ENCODE measurements around the gene AKAP13.

GRCh38 chr15:85562824-85563223, 182.4 kb downstream of the AKAP13 start:
- TF ChIP-seq EZH2 (IDR thresholded peaks at IDR 0.05; ENCODE audit: low read depth, low read length, severe bottlenecking), result no peak
- TF ChIP-seq POLR2AphosphoS5 (IDR thresholded peaks at IDR 0.05; ENCODE audit: low read depth, low read length), result no peak
- TF ChIP-seq HDAC2 (IDR thresholded peaks at IDR 0.05; ENCODE audit: borderline replicate concordance in 1 of 2, low read depth in 2 of 2, low read length in 2 of 2), result no peak
- TF ChIP-seq, protein P1, sequence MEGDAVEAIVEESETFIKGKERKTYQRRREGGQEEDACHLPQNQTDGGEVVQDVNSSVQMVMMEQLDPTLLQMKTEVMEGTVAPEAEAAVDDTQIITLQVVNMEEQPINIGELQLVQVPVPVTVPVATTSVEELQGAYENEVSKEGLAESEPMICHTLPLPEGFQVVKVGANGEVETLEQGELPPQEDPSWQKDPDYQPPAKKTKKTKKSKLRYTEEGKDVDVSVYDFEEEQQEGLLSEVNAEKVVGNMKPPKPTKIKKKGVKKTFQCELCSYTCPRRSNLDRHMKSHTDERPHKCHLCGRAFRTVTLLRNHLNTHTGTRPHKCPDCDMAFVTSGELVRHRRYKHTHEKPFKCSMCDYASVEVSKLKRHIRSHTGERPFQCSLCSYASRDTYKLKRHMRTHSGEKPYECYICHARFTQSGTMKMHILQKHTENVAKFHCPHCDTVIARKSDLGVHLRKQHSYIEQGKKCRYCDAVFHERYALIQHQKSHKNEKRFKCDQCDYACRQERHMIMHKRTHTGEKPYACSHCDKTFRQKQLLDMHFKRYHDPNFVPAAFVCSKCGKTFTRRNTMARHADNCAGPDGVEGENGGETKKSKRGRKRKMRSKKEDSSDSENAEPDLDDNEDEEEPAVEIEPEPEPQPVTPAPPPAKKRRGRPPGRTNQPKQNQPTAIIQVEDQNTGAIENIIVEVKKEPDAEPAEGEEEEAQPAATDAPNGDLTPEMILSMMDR (IDR thresholded peaks at IDR 0.05; ENCODE audit: control extremely low read depth in 1 of 3, insufficient read depth in 1 of 3, low read depth in 1 of 3, low read length in 3 of 3), result no peak
- no peak for TF ChIP-seq ASH2L (IDR thresholded peaks at IDR 0.05; ENCODE audit: low read length)
- no peak for TF ChIP-seq RAD21 (IDR thresholded peaks at IDR 0.05 in 1 of 2, conservative IDR thresholded peaks at IDR 0.05 in 1 of 2; ENCODE audit: low read depth in 2 of 2, low read length in 2 of 2)
- TF ChIP-seq USF2 (IDR thresholded peaks at IDR 0.05; ENCODE audit: low read length), result no peak

Data from H1 (cell line).